Measurements from ENCODE around the gene FAM177A1. TPM values are rescaled to one million over a fixed set of nuclear protein-coding genes. Genes with fewer than 3 reads are reported as not detected.

FAM177A1 gene
- total RNA-seq, 4 donors from 2014 or later = 12.4 to 82.2 (median 36.7) TPM

- no peak overlapping the region for H3K4me3 ChIP-seq
- TF ChIP-seq CTCF (IDR thresholded peaks at IDR 0.05) (no peak), POLR2A (IDR thresholded peaks at IDR 0.05) (no peak)
- no peak for DNase-seq
- no peak overlapping the region for H3K27ac ChIP-seq
- H3K27me3 ChIP-seq = no peaks in the 10 kb centered on the region
- intact Hi-C loops (cut with DNase I; ENCODE audit: low total_unique reads) = no loop called here
- H3K9me3 ChIP-seq = no peaks in the 10 kb centered on the region
- H3K4me1 ChIP-seq = no peaks in the 10 kb centered on the region
- no peaks in the 10 kb centered on the region for H3K36me3 ChIP-seq
These were observed 67.4 kb downstream of the FAM177A1 start for GRCh38 chr14:35113308-35113950.

GRCh38 chr14:35114036-35114435 lies 68.0 kb downstream of the FAM177A1 start:
- intact Hi-C loops (cut with DNase I; ENCODE audit: low total_unique reads) = no loop called here
- no peaks in the 10 kb centered on the region for H3K9me3 ChIP-seq
- TF ChIP-seq POLR2A (IDR thresholded peaks at IDR 0.05) = no peak
- TF ChIP-seq CTCF (IDR thresholded peaks at IDR 0.05) = no peak
- no peaks in the 10 kb centered on the region for H3K4me1 ChIP-seq
- H3K4me3 ChIP-seq = no peak overlapping the region
- no peaks in the 10 kb centered on the region for H3K27me3 ChIP-seq
- no peak overlapping the region for H3K27ac ChIP-seq
- H3K36me3 ChIP-seq = no peaks in the 10 kb centered on the region
- no peak for DNase-seq

- intact Hi-C loops (cut with DNase I; ENCODE audit: low total_unique reads) = no loop called here
- H3K36me3 ChIP-seq = no peaks in the 10 kb centered on the region
These were observed 70.2 kb downstream of the FAM177A1 start for GRCh38 chr14:35116242-35116641.

GRCh38 chr14:35117112-35117511 lies 71.0 kb downstream of the FAM177A1 start:
- H3K36me3 ChIP-seq = no peaks in the 10 kb centered on the region
- intact Hi-C loops (cut with DNase I; ENCODE audit: low total_unique reads) = no loop called here
- H3K9me3 ChIP-seq = no peaks in the 10 kb centered on the region

More at GRCh38 chr14:35116242-35116641, 70.2 kb downstream of the FAM177A1 start:
- no peaks in the 10 kb centered on the region for H3K27me3 ChIP-seq
- no peaks in the 10 kb centered on the region for H3K4me1 ChIP-seq
- no peaks in the 10 kb centered on the region for H3K9me3 ChIP-seq
- TF ChIP-seq POLR2A (IDR thresholded peaks at IDR 0.05) (no peak), CTCF (IDR thresholded peaks at IDR 0.05) (no peak)
- DNase-seq = no peak
- H3K4me3 ChIP-seq = no peak overlapping the region
- no peak overlapping the region for H3K27ac ChIP-seq

More at GRCh38 chr14:35117112-35117511, 71.0 kb downstream of the FAM177A1 start:
- Histone ChIP-seq H3K4me3 (no peak overlapping the region), H3K27me3 (no peaks in the 10 kb centered on the region), H3K27ac (no peak overlapping the region), H3K4me1 (no peaks in the 10 kb centered on the region)
- TF ChIP-seq CTCF (IDR thresholded peaks at IDR 0.05) = no peak
- TF ChIP-seq POLR2A (IDR thresholded peaks at IDR 0.05) = no peak
- no peak for DNase-seq
